CD4-positive, alpha-beta T cell treated with Interferon alpha-2 for 1 hour (primary cell): Measurements from ENCODE around the gene NME9.
"Not testable (repeated sequence)": the region's sequence is repeated elsewhere in the genome, so short reads cannot be mapped to it uniquely, and the experiment has no call there.

Experiments used
- DNase-seq, 2 donors: peaks; one replicate each; pipeline ENCODE4 v3.0.0-alpha.2; 2020 to 2022

NME9 gene

GRCh38 chr3:138329127-138329983 is at the start of gene NME9:
Gene NME9, minus strand, starts transcription at chr3:138329851. Its CDS starts 516 bp downstream, at chr3:138329335.
- peak; percentile 93 to 95 for DNase-seq

- DNase-seq = no peak
Observed at GRCh38 chr3:138378990-138379389, 49.3 kb upstream of the NME9 start.

GRCh38 chr3:138378331-138378730 is 48.7 kb upstream of the NME9 start:
- no peak for DNase-seq

- DNase-seq = no peak
Observed at GRCh38 chr3:138377804-138378203, 48.2 kb upstream of the NME9 start.

GRCh38 chr3:138377212-138377611 is 47.6 kb upstream of the NME9 start:
- not testable (repeated sequence) for DNase-seq

- DNase-seq = no peak
Observed at GRCh38 chr3:138376663-138377062, 47.0 kb upstream of the NME9 start.

GRCh38 chr3:138375447-138375846 is 45.8 kb upstream of the NME9 start:
- no peak for DNase-seq

GRCh38 chr3:138374573-138375134 is 45.0 kb upstream of the NME9 start:
- no peak for DNase-seq

- DNase-seq = no peak
Observed at GRCh38 chr3:138373736-138374094, 44.1 kb upstream of the NME9 start.

- DNase-seq = no peak
Observed at GRCh38 chr3:138373087-138373735, 43.6 kb upstream of the NME9 start.

- DNase-seq = peak; percentile 21 to 53
Observed at GRCh38 chr3:138371070-138371965, 41.7 kb upstream of the NME9 start.

- DNase-seq = no peak
Observed at GRCh38 chr3:138370321-138370720, 40.7 kb upstream of the NME9 start.

GRCh38 chr3:138369151-138369900 is 39.7 kb upstream of the NME9 start:
- DNase-seq = no peak

GRCh38 chr3:138367911-138368310 is 38.3 kb upstream of the NME9 start:
- DNase-seq = peak; percentile 23 to 53

GRCh38 chr3:138367326-138367850 is 37.7 kb upstream of the NME9 start:
- no peak for DNase-seq

GRCh38 chr3:138366006-138366759 is 36.5 kb upstream of the NME9 start:
- no peak for DNase-seq

- DNase-seq = no peak
Observed at GRCh38 chr3:138365253-138365555, 35.6 kb upstream of the NME9 start.

- DNase-seq = no peak
Observed at GRCh38 chr3:138364356-138365252, 35.0 kb upstream of the NME9 start.

- DNase-seq = no peak
Observed at GRCh38 chr3:138363322-138363721, 33.7 kb upstream of the NME9 start.

GRCh38 chr3:138362538-138362937 is 32.9 kb upstream of the NME9 start:
- DNase-seq = no peak
